ENCODE measurements around the gene COP1. TPM values are rescaled to one million over a fixed set of nuclear protein-coding genes. Genes with fewer than 3 reads are reported as not detected.

The COP1 gene
- total and polyA plus RNA-seq, 2 of the 8 experiments (the other 6 are each of a cell fraction or from before 2014, with no cell fraction given): 26.2 to 44.9 TPM

DNA sequence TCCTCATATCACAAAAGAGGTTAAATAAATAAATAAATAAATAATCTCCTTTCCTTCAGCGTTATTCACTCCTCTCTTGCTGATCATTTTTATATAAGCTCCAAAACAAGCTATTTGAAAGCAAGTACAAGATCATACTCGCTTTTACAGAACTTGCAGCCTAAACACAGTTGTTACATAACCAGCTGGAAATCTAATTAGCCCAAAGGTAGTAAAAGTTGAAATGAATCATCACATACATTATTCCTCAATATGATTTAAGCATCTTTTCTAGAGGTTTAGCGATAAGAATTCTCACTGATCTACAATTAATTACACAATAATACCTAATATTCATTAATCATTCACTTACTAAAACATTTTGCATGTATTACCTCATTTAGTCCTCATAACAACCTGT, 160.2 kb downstream of the COP1 start:
- Histone ChIP-seq H3K23ac (ENCODE audit: insufficient read length) (no peak overlapping the region), H3K27me3 (replicated peaks in 1 of 4; ENCODE audit: control insufficient read depth in 3 of 4, extremely low read depth in 1 of 4, insufficient read depth in 3 of 4, low read length in 3 of 4) (no peaks in the 10 kb centered on the region), H3K4me3 (ENCODE audit: extremely low read depth in 1 of 4, insufficient read depth in 2 of 4, low read depth in 3 of 4, low read length in 4 of 4) (no peak overlapping the region), H4K5ac (ENCODE audit: insufficient read length, low read depth, low read length) (no peak overlapping the region), H3K9me3 (ENCODE audit: insufficient read depth in 2 of 2, low read depth in 1 of 2, low read length in 1 of 2) (no peaks in the 10 kb centered on the region), H4K8ac (ENCODE audit: extremely low read depth, insufficient read depth, low read length) (no peak overlapping the region), H3K4me2 (ENCODE audit: insufficient read depth in 1 of 2, low read depth in 2 of 2, low read length in 2 of 2) (no peak overlapping the region), H3K79me2 (ENCODE audit: control insufficient read depth in 1 of 2, insufficient read depth in 2 of 2, low read length in 2 of 2) (no peaks in the 10 kb centered on the region), H3K4ac (replicated peaks; ENCODE audit: insufficient read length, low read depth, low read length) (no peak overlapping the region), H3K56ac (replicated peaks; ENCODE audit: insufficient read length, low read depth, low read length) (no peak overlapping the region), H2AK5ac (ENCODE audit: low read depth, low read length) (no peak overlapping the region), H3K79me1 (ENCODE audit: low read depth, low read length) (no peaks in the 10 kb centered on the region), H2BK12ac (ENCODE audit: low read depth, low read length) (no peak overlapping the region), H2BK5ac (ENCODE audit: low read depth, low read length) (no peak overlapping the region), H3K4me1 (replicated peaks in 1 of 4; ENCODE audit: control insufficient read depth in 3 of 4, insufficient read depth in 4 of 4, low read length in 3 of 4) (no peaks in the 10 kb centered on the region), H3K36me3 (ENCODE audit: control insufficient read depth in 2 of 4, insufficient read depth in 4 of 4, low read length in 3 of 4) (peaks cover 0 to 2% (median 0%) of the 10 kb centered on the region in 4 experiments; a peak in 1 of 8 replicates), H2BK15ac (ENCODE audit: low read length) (no peak overlapping the region), H2BK20ac (ENCODE audit: low read length) (no peak overlapping the region), H2BK120ac (replicated peaks; ENCODE audit: low read depth, low read length) (no peak overlapping the region), H3K14ac (ENCODE audit: insufficient read length) (no peak overlapping the region), H2AFZ (ENCODE audit: low read length) (no peak overlapping the region), H3K23me2 (ENCODE audit: low read depth, low read length) (no peaks in the 10 kb centered on the region), H3K9ac (replicated peaks in 1 of 4; ENCODE audit: extremely low read depth in 1 of 4, low read depth in 3 of 4, low read length in 3 of 4) (no peak overlapping the region), H3K27ac (ENCODE audit: low read depth, low read length) (no peak overlapping the region), H3K18ac (ENCODE audit: extremely low read depth, low read length) (no peak overlapping the region), H4K20me1 (replicated peaks in 1 of 2; ENCODE audit: control insufficient read depth in 1 of 2, insufficient read depth in 2 of 2, low read length in 2 of 2) (peaks cover 0 to 1% of the 10 kb centered on the region in 2 experiments), H4K91ac (replicated peaks; ENCODE audit: insufficient read length, low read length) (no peak overlapping the region)
- no peak for DNase-seq (ENCODE audit: low read depth in 1 of 2, low spot score in 2 of 2)
- ChIA-PET CTCF (ENCODE audit: partially characterized antibody) (no interaction called here), POLR2A (ENCODE audit: partially characterized antibody) (no interaction called here)
- 90% methylated on average over 3 of the region's 3 CpGs; no CpG with 5 or more reads in 1 of the 2 experiments for WGBS, 2 experiments (ENCODE audit: extremely low coverage in 1 of 2, insufficient coverage in 1 of 2, insufficient read length in 1 of 2, insufficient replicate concordance in 2 of 2, low coverage in 1 of 2, low lambda C conversion rate in 2 of 2, missing lambda C conversion rate in 1 of 2)
- FAIRE-seq: no peak
- TF ChIP-seq SIX5 (IDR thresholded peaks at IDR 0.05; ENCODE audit: low read depth, low read length) (no peak), CHD1 (IDR thresholded peaks at IDR 0.05; ENCODE audit: low read depth, low read length) (no peak), CTBP2 (IDR thresholded peaks at IDR 0.05; ENCODE audit: borderline replicate concordance, insufficient read depth, insufficient read length, low read length) (no peak)
